Caco-2 (cell line): Measurements from ENCODE around the gene TIMM17B. TPM values are rescaled to one million over a fixed set of nuclear protein-coding genes. Genes with fewer than 3 reads are reported as not detected.

Experiments
- BruUV-seq: library from RNA; stranded (reverse); fragments of 400-500 nt; replicated peaks from 2 replicates; lab custom pipeline; 2021; lab: Mats Ljungman, UMichigan
- CTCF ChIA-PET: fragments of 300-600 bp; sonication (Branson Sonifier 250); formaldehyde crosslinking; loops from one replicate; lab custom pipeline; 2022; ENCODE audit warnings: antibody characterized with exemption; lab: Charles Lee
- POLR2A ChIA-PET: fragments of 300-600 bp; sonication (Branson Sonifier 250); formaldehyde crosslinking; loops from one replicate; lab custom pipeline; 2022; ENCODE audit warnings: antibody characterized with exemption; lab: Charles Lee
- DNase-seq, 2 experiments: peaks; one replicate each; pipeline versions ENCODE4 v3.0.0 to v3.0.0-alpha.2; 2020 to 2022
- H3K27me3 ChIP-seq: replicated peaks from 2 replicates; pipeline ENCODE4 v1.6.0; 2011; ENCODE audit warnings: low read length; ENCODE audit not compliant: control insufficient read depth, insufficient read depth
- H3K36me3 ChIP-seq: 2 replicates; pipeline ENCODE4 v1.5.1; 2011; ENCODE audit warnings: low read length; ENCODE audit not compliant: control insufficient read depth, insufficient read depth
- H3K4me1 ChIP-seq: fragments of 250-450 bp; sonication (Bioruptor Pico); 2 replicates; pipeline ENCODE4 v1.5.1; 2020; ENCODE audit warnings: mild to moderate bottlenecking
- H3K4me3 ChIP-seq: 2 replicates; pipeline ENCODE4 v1.5.1; 2011; ENCODE audit warnings: low read depth, mild to moderate bottlenecking, control low read depth, low read length
- H3K9me3 ChIP-seq: fragments of 250-450 bp; sonication (Bioruptor Pico); 2 replicates; pipeline ENCODE4 v1.5.1; 2020; ENCODE audit warnings: mild to moderate bottlenecking, moderate library complexity
- H3K27ac Mint-ChIP-seq: one replicate; pipeline ENCODE4 v1.8.0; 2022; ENCODE audit warnings: mixed read lengths; ENCODE audit not compliant: unreplicated experiment
- H3K27me3 Mint-ChIP-seq: one replicate; pipeline ENCODE4 v1.8.0; 2022; ENCODE audit warnings: mixed read lengths; ENCODE audit not compliant: insufficient read depth, unreplicated experiment
- H3K36me3 Mint-ChIP-seq: one replicate; pipeline ENCODE4 v1.8.0; 2022; ENCODE audit warnings: mild to moderate bottlenecking, mixed read lengths; ENCODE audit not compliant: insufficient read depth, unreplicated experiment
- H3K4me1 Mint-ChIP-seq: one replicate; pipeline ENCODE4 v1.8.0; 2022; ENCODE audit warnings: low read depth, mixed read lengths; ENCODE audit not compliant: unreplicated experiment
- H3K4me3 Mint-ChIP-seq: one replicate; pipeline ENCODE4 v1.8.0; 2022; ENCODE audit warnings: mild to moderate bottlenecking, moderate library complexity, mixed read lengths; ENCODE audit not compliant: unreplicated experiment
- H3K9me3 Mint-ChIP-seq: one replicate; pipeline ENCODE4 v1.8.0; 2022; ENCODE audit warnings: mixed read lengths; ENCODE audit not compliant: unreplicated experiment
- intact Hi-C: fragments of 100-400 bp; cut with micrococcal nuclease; formaldehyde crosslinking; loops from one replicate; pipeline ENCODE4 v1.10.0; 2022; ENCODE audit not compliant: unreplicated experiment
- total RNA-seq: library from RNA; stranded (reverse); gene quantifications from 2 replicates; pipeline ENCODE4 v1.2.3, GENCODE V29; 2022
- TF ChIP-seq, protein P1 (sequence below), 2 experiments: fragments of 200-600 bp in 1 of 2; IDR thresholded peaks; 1 replicate in 1 of 2; 2 replicates in 1 of 2; pipeline versions ENCODE4 v1.5.1 to v1.8.0; 2011 to 2022; ENCODE audit warnings: antibody characterized with exemption in 1 of 2, control low read depth in 1 of 2, inconsistent platforms in 1 of 2, low read depth in 1 of 2, low read length in 1 of 2, mild to moderate bottlenecking in 1 of 2, moderate library complexity in 1 of 2; ENCODE audit not compliant: insufficient read depth in 1 of 2, severe bottlenecking in 1 of 2, unreplicated experiment in 1 of 2

TIMM17B gene
- total RNA-seq, 1 experiment from 2014 or later, result 90.6 TPM

DNA sequence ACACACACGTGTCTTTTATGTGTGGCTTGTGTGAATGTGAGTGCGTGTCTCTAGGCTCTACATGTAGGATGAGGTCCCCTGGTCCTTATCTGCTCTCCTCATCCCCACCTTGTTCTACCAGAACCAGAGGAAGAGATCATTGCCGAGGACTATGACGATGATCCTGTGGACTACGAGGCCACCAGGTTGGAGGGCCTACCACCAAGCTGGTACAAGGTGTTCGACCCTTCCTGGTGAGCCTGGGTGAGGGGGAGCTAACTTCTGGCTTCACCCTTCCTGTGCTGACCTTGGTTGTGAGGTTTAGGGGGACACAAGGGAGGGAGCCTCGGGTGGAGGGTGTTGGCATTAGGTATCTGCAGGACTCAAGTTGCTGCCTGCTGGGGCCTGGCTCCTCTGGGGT, 3.5 kb upstream of the TIMM17B start:
- peaks cover 58% of the 10 kb centered on the region for H3K36me3 Mint-ChIP-seq
- POLR2A ChIA-PET, result interaction anchor here (1.0 kb wide), 1 partner anchor 11 kb away, joined by 4 read pairs; no protein-coding TSS in a partner anchor
- H3K4me3 Mint-ChIP-seq, result no peak overlapping the region
- H3K27ac Mint-ChIP-seq, result no peak overlapping the region
- intact Hi-C loops, result no loop called here
- Histone ChIP-seq H3K9me3 (no peaks in the 10 kb centered on the region), H3K4me3 (no peak overlapping the region), H3K36me3 (no peaks in the 10 kb centered on the region; the same call in 1 of the 2 replicates), H3K27me3 (no peaks in the 10 kb centered on the region), H3K4me1 (no peaks in the 10 kb centered on the region)
- no TSS peak for BruUV-seq
- no peak for DNase-seq
- TF ChIP-seq, protein P1, sequence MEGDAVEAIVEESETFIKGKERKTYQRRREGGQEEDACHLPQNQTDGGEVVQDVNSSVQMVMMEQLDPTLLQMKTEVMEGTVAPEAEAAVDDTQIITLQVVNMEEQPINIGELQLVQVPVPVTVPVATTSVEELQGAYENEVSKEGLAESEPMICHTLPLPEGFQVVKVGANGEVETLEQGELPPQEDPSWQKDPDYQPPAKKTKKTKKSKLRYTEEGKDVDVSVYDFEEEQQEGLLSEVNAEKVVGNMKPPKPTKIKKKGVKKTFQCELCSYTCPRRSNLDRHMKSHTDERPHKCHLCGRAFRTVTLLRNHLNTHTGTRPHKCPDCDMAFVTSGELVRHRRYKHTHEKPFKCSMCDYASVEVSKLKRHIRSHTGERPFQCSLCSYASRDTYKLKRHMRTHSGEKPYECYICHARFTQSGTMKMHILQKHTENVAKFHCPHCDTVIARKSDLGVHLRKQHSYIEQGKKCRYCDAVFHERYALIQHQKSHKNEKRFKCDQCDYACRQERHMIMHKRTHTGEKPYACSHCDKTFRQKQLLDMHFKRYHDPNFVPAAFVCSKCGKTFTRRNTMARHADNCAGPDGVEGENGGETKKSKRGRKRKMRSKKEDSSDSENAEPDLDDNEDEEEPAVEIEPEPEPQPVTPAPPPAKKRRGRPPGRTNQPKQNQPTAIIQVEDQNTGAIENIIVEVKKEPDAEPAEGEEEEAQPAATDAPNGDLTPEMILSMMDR (IDR thresholded peaks at IDR 0.05; ENCODE audit: insufficient read depth in 1 of 2, low read depth in 1 of 2, low read length in 1 of 2, severe bottlenecking in 1 of 2, unreplicated experiment in 1 of 2), result no peak
- H3K4me1 Mint-ChIP-seq, result no peaks in the 10 kb centered on the region
- CTCF ChIA-PET, result no interaction called here
- no peaks in the 10 kb centered on the region for H3K27me3 Mint-ChIP-seq
- no peaks in the 10 kb centered on the region for H3K9me3 Mint-ChIP-seq

DNA sequence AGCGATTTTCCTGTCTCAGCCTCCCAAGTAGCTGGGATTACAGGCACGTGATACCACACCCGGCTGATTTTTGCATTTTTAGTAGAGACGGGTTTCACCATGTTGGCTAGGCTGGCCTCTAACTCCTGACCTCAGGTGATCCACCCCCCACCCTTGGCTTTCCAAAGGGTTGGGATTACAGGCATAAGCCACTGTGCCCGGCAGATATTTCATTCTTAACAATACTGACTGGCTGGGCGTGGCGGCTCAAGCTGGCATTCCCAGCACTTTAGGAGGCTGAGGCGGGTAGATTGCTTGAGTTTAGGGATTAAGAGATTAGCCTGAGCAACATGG, 1.5 kb upstream of the TIMM17B start:
- H3K4me3 ChIP-seq, result peak overlapping the region; percentile 90; the same call in 1 of the 2 replicates
- no TSS peak for BruUV-seq
- peak overlapping the region; percentile 89 for H3K4me3 Mint-ChIP-seq
- ChIA-PET POLR2A (no interaction called here), CTCF (no interaction called here)
- H3K27me3 ChIP-seq, result no peaks in the 10 kb centered on the region
- no peaks in the 10 kb centered on the region for H3K9me3 Mint-ChIP-seq
- H3K9me3 ChIP-seq, result no peaks in the 10 kb centered on the region
- intact Hi-C loops, result loop anchor here (5.0 kb wide), 2 partner anchors 97 to 143 kb away; partner anchors contain the start of genes HDAC6 and TFE3
- no peaks in the 10 kb centered on the region for H3K4me1 ChIP-seq
- DNase-seq, result no peak
- TF ChIP-seq, protein P1 (IDR thresholded peaks at IDR 0.05; ENCODE audit: insufficient read depth in 1 of 2, low read depth in 1 of 2, low read length in 1 of 2, severe bottlenecking in 1 of 2, unreplicated experiment in 1 of 2), result no peak
- H3K27ac Mint-ChIP-seq, result no peak overlapping the region
- H3K36me3 Mint-ChIP-seq, result peaks cover 50% of the 10 kb centered on the region
- no peaks in the 10 kb centered on the region; the same call in 1 of the 2 replicates for H3K36me3 ChIP-seq
- no peaks in the 10 kb centered on the region for H3K27me3 Mint-ChIP-seq
- H3K4me1 Mint-ChIP-seq, result no peaks in the 10 kb centered on the region

DNA sequence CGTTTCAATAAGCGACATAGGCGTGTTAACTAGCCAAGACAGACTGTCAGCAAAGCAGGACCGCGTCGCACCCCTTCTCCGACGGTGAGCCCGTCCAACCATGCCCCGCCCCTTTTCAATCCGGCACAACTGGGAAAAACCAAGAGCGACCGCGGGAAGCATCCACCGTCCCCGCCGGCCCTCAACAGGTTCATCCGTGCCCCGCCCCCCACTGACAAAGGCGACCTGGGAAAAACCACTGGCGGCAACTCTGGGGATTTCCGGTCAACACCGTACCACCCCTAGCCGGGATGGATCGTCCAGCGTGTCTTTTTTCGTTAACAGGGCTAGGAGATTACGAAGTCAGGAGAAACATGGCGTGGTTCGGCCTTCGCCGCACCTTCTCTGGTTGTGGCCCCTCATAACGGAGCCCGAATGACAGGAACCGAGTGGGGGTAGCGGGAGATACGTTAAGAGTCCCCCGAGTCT, 377 bp downstream of the TIMM17B start:
- Histone ChIP-seq H3K4me1 (no peaks in the 10 kb centered on the region), H3K4me3 (peak overlapping the region; percentile 90), H3K9me3 (no peaks in the 10 kb centered on the region), H3K36me3 (no peaks in the 10 kb centered on the region; the same call in 1 of the 2 replicates), H3K27me3 (no peaks in the 10 kb centered on the region)
- no TSS peak for BruUV-seq
- no peaks in the 10 kb centered on the region for H3K9me3 Mint-ChIP-seq
- ChIA-PET POLR2A (interaction anchor here (0.8 to 1.6 kb wide), 8 partner anchors 15 to 221 kb away, joined by 3 to 24 read pairs (median 6); partner anchors contain the start of genes GRIPAP1, HDAC6 and SLC35A2), CTCF (interaction anchor here (0.6 to 1.6 kb wide), 2 partner anchors 15 to 266 kb away, joined by 3 to 4 read pairs; partner anchors contain the start of gene SLC35A2)
- peak overlapping the region; percentile 89 for H3K4me3 Mint-ChIP-seq
- H3K36me3 Mint-ChIP-seq, result peaks cover 35% of the 10 kb centered on the region
- peak; percentile 86 to 87 for DNase-seq
- TF ChIP-seq, protein P1 (IDR thresholded peaks at IDR 0.05; ENCODE audit: insufficient read depth in 1 of 2, low read depth in 1 of 2, low read length in 1 of 2, severe bottlenecking in 1 of 2, unreplicated experiment in 1 of 2), result no peak
- no peaks in the 10 kb centered on the region for H3K4me1 Mint-ChIP-seq
- intact Hi-C loops, result loop anchor here (5.0 kb wide), 2 partner anchors 95 to 145 kb away; partner anchors contain the start of genes HDAC6 and TFE3
- H3K27me3 Mint-ChIP-seq, result no peaks in the 10 kb centered on the region
- peak overlapping the region; percentile 98 for H3K27ac Mint-ChIP-seq
